HL-60 (cell line): ENCODE results near the gene GPRASP3.

Source experiments
- CTCF ChIP-seq: IDR thresholded peaks from one replicate; pipeline ENCODE4 v1.5.1; 2011; ENCODE audit warnings: low read length, control low read depth, inconsistent platforms; ENCODE audit not compliant: insufficient read depth
- GABPA ChIP-seq: IDR thresholded peaks from 2 replicates; pipeline ENCODE4 v1.6.1; 2012; ENCODE audit warnings: low read depth
- POLR2AphosphoS5 ChIP-seq: IDR thresholded peaks from 2 replicates; pipeline ENCODE4 v1.6.1; 2012; ENCODE audit warnings: low read depth
- REST ChIP-seq: IDR thresholded peaks from 2 replicates; pipeline ENCODE4 v1.6.1; 2012; ENCODE audit warnings: low read depth; ENCODE audit not compliant: insufficient replicate concordance

- TF ChIP-seq CTCF (no peak), GABPA (no peak), POLR2AphosphoS5 (no peak), REST (no peak)
Measured at GRCh38 chrX:102712981-102713625, 7.4 kb upstream of the GPRASP3 start.
